HG03159 (cell line): ENCODE data around the gene TMEM131.
A peak's percentile ranks its signal among the peaks of the same experiment; 100 is the strongest.

ENCODE experiments used
- ATAC-seq: cut with Tn5 transposase; IDR thresholded peaks from one replicate; pipeline ENCODE4 v1.9.1; 2021; ENCODE audit warnings: mild to moderate bottlenecking, moderate library complexity; ENCODE audit not compliant: unreplicated experiment

Gene TMEM131

DNA sequence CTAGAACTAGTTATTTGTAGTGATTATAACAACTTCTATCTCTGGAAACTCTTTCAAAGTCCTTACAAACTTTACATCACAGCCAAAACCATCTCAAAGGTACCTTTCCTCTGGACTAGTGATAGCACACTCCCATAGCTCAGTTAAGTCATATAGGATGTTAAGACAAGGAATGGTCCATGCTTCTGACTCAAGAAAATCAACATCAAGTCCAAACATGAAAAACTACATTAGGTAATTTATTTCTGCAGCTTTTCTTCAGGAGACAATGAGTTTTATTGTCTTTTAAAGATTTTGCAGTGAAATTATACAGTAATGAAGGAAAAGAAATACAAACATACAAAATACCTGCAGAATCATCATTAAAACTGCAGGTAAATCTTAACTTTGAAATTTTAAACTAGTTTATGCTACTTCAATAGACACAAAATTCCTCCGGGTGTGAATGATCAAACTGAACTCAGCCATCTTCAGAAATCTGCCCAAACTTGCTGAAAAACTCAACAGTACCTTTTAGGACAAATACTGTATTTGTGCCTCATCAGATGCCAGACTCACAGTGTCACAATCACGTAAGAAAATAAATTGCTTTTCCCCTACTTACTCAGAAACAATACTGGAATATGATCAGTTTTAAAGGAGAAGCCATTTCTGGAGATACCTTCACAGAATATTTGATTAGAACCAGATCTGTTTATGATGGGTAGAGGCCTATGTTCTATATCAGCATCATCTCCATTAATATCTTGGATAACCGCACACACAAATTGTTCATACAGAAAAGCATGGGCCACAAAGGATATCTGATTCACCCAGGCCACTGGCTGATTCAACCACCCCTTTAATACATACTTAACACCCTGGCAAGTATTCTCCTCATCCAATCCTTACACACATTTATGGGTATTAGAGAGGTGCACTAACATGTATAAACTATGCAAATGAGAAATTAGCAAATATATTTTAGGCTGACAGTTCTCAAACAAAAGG, 2.6 kb downstream of the TMEM131 start:
- ATAC-seq, result no peak

DNA sequence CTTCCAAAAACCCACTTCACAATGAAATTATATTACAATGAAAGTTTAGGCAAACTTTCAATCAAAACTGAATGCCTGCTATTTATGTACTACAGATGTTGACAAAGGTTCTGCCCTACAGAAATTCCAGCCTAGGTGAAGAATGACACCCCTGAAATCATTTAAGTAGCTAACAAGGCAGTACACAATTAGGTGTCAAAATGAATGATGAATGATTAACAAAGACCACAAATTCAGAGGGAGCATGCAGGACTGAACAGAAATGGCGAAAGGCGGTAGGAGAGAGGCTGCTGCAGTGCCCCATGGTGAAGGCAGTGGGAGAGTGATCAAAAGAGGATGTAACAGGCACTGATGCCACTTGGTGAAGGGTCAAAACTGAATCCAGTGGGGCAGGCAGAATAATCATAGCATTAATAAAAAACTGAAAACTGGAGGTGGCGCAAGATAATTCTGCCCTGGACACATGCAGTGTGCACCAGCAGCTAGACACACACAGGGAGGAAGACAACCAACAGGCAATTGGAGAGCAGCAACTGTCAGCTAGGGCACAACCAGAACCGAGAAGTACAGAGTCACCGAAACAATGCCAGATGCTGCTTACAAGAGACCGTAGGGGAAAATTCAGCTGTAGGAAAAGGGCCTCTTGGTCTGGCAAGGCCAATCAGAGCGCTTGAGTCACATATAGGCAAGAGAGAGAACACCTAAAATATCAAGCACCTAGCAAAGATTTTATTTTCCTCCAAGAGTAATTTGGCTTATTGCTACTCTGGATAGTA, 4.5 kb downstream of the TMEM131 start:
- no peak for ATAC-seq

DNA sequence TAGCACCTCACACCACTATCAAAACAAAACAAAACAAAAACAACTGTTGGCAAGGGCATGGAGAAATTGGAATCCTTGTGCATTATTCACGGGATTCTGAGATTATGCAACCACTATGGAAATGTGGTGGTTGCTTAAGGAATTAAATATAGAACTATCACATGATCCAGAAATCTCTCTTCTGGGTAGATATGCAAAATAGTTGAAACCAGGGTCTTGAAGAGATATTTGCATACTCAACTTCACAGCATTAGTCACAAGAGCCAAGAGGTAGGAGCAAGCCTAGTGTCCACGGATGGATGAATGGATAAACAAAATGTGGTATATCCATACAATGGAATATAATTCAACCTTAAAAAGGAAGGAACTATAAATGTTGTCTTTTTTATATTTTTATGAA, 7.0 kb downstream of the TMEM131 start:
- ATAC-seq, result no peak

DNA sequence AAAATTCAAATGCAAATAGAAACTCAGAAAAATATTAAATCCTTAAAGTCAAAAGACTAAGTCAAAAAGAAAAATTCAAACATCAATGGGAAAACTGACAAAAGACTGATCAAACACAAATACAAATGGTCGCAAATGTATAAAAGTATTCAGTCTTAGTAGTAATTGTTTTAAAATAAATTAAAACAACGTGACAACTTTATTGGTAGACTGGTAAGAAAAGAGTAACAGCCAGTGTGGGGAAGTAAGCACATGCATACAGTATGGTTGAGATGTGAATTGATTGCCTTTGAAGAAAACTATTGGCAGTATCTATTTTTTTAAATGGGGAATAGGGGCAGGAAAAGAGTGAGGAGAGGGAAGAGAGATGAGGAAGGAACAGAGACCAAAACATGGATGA, 9.8 kb downstream of the TMEM131 start:
- no peak for ATAC-seq

DNA sequence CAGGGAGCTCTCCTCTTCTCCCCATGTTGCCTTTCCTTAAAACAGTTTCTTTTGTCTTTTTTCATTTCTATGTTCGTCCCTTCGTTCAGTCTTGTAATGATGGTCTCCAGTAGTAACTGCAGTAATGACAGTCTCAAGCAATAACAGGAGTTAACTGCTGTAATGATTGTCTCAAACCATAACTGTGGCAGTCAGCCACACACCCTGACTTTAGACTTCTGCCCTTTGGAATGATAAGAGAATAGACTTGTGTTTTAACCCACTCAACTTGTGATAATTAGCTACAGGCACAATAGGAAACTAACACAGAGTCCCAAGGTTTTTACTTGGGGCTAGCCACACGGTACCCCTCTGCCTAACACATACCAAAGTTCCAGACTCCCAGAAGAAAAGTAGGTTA, 12.1 kb downstream of the TMEM131 start:
- no peak for ATAC-seq

DNA sequence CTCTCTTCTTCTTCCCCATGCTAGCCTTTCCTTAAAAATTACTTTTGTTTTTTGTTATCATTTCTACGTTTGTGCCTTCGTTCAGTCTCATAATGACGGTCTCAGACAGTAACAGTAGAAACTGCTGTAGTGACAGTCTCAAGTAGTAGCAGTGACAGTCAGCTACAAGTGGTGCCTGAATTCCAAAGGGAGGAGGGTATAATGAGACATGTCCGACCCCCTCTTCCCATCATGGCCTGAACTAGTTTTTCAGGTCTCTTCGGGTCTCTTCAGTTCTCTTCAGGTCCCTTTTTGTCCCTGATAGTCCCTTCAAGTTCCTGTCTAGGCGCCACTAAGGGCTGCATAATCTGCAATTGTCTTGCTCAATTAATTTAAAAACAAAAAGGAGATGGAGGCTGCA, 12.6 kb downstream of the TMEM131 start:
- ATAC-seq, result no peak

DNA sequence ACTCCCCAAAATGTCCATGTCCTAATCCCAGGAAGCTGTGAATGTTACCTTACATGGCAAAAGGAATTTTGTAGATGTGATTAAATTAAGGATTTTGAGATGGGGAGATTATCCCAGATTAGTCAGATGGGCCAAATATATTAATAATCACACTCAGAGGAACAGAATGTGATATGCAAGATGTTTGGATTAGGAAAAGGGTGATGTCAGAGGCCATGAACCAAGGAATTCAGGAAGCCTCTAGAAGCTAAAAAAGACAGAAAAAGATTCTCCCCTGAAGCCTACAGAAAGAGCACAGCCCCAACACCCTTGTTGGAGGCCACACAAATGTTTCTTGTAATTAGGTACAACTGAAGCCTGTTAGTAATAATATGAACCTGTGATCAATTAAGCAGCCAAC, 13.1 kb downstream of the TMEM131 start:
- ATAC-seq, result no peak

DNA sequence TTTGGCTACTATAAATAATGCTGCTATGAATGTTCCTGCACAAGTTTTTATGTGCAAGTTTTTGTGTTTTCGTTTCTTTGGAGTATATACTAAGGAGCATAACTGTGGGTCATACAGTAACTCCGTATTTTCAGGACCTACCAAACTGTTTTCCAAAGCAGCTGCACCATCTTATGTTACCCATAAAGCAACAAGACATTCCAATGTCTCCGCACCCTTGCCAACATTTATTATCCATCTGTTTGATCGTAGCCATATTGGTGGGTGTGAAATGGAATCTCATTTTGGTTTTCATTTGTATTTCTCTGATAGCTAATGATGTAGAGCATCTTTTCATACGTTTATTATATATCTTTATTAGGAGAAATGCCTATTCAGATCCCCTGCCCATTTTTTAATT, 13.8 kb downstream of the TMEM131 start:
- ATAC-seq, result no peak

DNA sequence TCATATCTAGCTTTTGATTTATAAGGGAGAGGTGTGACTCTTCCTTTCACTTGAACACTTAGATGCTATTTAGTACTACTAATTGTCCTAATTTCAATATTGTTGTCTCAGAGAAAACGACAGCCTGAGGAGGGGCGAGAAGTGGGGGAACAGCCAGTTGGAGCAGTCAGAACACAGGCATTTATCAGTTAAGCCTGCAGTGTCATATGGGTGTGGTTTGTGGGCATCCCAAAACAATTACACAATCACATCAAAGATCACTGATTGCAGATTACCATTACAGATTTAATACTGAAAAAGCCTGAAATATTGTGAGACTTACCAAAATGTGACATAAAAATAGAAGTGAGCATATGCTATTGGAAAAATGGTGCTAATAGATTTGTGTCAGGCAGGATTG, 15.8 kb downstream of the TMEM131 start:
- no peak for ATAC-seq

DNA sequence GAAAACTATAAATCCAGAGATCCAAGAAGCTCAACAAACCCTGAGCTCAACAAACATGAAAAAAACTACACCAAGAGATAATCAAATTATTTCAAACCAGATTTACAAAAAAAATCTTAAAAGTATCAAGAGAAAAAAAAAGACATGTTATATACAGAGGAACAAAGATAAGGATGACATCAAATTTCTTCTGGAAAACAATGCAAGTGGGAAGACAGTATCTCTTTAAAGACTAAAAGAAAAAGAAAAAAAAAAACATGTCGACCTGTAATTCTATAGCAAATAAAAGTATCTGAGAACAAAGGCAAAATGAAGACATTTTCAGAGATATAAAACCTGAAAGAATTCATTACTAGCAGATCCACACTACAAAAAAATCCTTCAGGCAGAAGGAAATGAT, 21.3 kb downstream of the TMEM131 start:
- ATAC-seq, result no peak

DNA sequence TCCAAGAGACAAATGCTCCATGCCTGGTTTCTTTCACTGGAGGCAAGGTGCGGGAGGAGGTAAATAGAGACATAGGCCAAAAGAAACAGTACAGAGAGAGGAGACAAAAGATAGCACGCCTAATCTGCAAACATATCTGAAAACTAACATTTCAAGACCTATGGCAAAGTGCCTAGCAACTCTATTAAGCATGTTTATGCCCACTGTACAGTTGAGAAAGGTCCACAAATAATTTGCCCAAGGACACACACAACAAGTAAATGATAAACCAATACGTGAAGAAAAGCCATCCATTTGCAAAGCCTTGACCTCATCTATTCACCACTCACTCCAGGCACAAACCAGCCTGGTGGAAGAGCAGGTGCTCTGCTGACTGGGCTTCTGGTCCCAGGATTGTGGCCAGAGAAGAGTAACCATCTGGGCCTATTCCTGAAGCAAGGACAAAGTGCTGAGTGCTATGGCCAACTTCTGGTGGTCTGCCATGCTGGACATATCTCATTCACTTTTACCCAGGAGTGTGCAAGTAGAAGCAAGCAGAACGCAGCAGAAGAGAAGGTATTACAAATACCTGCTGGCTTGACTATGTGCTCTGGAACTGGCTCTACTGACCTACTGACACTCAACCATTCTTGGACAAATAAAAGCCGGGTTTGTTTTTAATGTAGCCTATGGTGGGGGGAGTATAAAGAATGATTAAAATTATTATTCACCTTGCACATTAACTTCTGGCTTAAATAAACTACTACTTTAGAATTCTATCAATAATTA, 25.3 kb downstream of the TMEM131 start:
- no peak for ATAC-seq

DNA sequence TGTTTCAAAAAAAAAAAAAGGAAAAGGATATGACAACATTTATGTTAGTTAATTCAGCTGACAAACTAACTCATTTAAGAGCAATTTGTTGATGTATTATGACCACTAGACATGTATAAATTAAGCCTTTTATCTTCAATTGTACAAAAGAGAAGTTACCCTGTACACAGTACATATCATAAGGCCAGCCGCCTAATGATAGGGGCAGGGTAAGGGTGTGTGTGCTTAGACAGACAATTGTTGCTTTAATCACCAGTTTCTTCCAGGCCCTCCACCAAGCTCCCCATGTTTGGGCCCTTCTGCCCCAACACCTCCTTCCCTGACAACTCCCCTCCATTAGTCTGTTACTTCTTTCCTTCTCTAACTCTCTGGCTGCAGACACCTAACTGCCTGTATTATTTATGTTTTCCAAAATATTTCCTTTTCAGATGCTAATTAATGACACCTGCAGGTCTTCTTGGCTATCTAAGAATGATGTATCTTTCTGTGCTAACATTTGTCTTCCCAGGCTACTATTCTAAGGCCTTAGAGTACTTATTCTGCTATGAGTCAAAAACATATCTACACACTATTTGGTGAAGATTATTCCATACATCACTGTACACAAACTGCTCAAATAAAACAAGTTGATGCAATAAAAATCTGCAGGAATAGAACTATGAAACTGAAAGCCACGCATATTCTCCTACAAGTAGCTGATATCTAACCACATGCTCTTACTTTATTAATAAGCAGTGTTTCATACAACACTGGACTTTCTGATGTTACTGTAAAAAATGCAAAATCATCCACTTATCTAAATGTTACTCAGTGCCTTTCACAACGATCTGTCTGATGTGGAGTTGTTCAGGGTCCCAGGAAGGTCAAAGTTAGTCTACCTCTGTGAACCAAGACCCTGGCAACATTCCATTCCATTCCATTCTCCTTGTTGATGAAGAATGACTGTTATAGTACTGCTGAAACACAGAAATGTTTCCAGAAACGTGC, 26.4 kb downstream of the TMEM131 start:
- no peak for ATAC-seq

DNA sequence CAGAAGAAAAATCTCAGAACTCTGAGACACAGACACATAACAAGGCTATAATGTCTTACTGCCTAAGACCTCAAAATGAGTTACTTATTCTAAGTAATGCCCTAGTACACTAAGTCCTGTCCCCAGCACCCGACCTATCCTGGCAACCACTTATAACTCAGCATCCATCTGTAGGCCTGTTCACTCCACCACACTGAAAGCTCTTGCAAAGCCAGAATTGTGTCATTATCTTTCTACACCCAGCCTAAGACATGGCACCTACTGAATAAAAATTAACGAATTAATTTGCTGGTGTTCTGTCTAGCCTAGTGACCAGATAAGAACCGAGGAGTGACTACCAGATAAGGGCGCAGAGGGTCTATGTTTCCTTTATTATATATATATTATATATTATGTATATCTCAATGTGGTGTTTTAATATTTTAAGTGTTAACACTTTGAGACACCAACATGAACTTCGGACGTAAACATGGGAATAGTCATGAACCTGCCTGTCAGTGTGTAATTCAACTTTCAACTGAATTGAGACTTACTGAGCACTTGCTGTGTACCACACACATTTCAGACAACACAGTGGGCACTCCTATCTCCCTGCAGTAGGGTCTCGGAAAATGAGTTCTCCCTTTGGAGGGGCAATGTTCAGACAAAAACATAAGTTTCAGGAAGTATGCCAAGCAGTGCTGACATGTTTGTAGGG, 27.7 kb downstream of the TMEM131 start:
- no peak for ATAC-seq

DNA sequence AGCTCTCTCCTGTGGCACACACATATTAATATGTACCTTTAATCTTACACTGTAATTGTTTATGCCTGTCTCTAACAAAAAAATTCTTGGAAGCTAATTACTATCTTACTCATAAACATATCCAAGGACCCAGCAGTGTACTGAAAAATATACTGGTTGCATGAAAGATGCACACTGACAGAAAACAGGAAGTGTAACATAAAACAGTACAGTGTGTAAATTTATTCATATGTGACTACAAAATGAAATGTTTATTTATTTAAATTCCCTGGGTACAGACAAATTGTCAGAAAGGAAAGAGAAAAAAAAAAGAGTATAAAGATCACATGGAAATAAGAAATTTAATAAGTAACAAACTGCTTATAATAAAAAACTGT, 28.5 kb downstream of the TMEM131 start:
- peak; percentile 21 for ATAC-seq

DNA sequence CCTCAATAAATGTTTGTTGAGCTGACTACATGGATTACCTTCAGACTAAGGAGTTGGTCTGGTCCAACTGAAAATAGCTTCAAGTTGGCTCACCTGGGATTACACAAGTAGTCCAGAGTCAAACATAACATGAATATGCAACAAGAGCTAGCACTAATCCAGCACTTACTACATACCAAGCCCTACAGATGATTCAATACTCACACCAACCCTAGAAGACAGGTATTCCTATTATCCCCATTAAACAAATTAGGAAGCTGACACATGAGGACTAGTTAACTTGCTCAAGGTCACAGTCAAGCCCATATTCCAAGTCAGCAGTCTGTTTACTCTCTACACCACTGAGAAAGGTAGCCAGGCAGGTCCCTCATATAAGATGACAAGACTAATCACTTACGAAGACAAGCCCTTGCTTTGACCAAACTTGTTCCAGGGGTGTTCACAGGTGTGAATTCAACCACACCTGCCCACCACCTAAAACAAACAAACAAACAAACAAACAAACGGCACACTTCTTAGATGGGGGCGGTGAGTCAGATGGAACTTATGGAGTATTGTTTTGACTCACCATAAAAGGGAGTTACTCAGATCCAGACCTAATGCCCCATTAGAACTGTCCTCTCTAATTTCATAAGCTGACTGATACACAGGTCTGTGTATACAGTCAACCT, 29.1 kb downstream of the TMEM131 start:
- ATAC-seq, result peak; percentile 42

DNA sequence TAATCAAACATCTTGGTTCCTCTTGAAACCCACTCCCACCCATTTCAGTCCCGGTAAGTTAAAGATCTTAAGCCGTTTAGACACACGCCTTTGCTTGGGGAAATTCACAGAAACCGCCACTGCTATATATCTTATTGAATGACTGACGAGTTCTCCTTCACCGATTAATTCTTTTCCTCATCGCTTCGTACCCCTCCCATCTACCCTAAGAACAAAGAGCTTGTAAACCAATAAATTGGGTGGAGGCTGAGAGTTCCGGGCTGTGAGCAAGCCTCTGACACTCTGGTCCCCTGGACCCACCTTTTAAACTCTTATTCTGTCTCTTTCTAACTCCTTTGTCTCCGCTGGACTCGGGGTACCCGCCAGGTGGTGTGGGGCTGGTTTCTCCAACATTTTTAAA, 30.6 kb downstream of the TMEM131 start:
- no peak for ATAC-seq

DNA sequence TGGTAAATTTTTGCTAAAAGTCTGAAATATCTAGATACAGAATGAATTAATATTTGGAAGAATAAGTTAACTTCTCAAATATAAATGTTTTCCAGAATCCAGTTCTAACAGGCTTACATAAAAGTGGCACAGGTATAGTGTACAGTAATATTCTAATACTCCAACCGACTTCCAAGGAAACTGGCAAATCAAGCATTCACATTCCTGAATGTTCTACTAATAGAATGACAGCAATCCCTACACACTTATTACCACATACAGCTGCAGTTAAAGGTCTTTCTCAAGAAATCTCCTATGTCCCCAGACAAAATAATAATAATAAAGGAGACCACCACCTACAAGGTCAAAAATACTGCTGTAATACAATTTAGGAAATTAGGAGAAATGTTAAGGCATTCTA, 31.9 kb downstream of the TMEM131 start:
- ATAC-seq, result no peak

DNA sequence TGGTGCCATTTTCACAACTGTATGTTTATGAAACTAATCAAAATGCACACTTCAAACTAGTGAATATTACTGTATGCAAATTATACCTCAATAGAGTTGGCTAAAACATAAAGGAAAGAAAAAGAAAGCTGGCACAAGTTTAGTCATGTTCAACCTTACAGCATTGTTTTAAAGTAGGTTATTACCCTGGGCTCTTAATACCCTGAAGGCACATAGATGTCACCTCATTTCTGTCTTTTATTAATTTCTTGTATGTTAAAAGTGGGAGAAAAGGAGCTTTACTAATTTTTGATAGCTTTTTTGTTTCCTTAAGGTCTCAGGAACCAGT, 32.7 kb downstream of the TMEM131 start:
- ATAC-seq, result peak; percentile 36

DNA sequence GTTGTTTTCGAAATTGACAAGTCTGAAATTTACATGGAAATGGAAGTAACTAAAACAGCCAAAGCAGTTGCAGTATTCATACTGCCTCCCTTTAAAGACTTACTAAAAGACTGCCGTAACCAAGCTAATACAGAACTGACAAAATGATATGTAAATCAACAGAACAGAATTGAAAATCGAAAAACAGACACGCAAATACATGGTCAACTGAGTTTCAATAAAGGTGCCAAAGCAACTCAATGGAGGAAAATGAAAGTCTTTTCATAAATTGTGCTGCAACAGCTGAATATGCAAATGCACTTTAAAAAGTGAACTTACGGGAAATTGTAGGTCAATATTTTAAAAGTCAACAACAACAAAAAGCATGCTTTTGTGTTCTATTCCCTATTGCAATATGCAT, 34.2 kb downstream of the TMEM131 start:
- no peak for ATAC-seq
